ENCODE results near the gene MGAT4A. TPM values are rescaled to one million over a fixed set of nuclear protein-coding genes. Genes with fewer than 3 reads are reported as not detected.
A peak's percentile ranks its signal among the peaks of the same experiment; 100 is the strongest.

The MGAT4A gene
- total and polyA plus RNA-seq, 2 of the 13 experiments (the other 11 are each of a cell fraction or from before 2014, with no cell fraction given): 47.2 to 90.9 TPM

GRCh38 chr2:98730053-98730706, 752 bp downstream of the MGAT4A start (continued):
- TF ChIP-seq ZBTB26 (CRISPR knock-in tag; IDR thresholded peaks at IDR 0.05; ENCODE audit: borderline replicate concordance): peak; percentile 49; the same call in 1 of the 2 replicates
- TF ChIP-seq NR1H2 (CRISPR knock-in tag; IDR thresholded peaks at IDR 0.05; ENCODE audit: borderline replicate concordance, low read depth): 0 out of 2 replicates have a peak, but pooled peaks have one; percentile 21
- TF ChIP-seq ZBTB37 (CRISPR knock-in tag; IDR thresholded peaks at IDR 0.05): no peak
- peak; percentile 71 for TF ChIP-seq AGO2 (optimal IDR thresholded peaks at IDR 0.05; ENCODE audit: low read depth, low read length)
- peak; percentile 65 for TF ChIP-seq ZFY (CRISPR knock-in tag; IDR thresholded peaks at IDR 0.05)
- TF ChIP-seq KMT2B (CRISPR knock-in tag; IDR thresholded peaks at IDR 0.05): peak; percentile 66; the same call in 1 of the 2 replicates
- TF ChIP-seq ARID2 (CRISPR knock-in tag; IDR thresholded peaks at IDR 0.05; ENCODE audit: borderline replicate concordance): peak; percentile 80; the same call in 1 of the 2 replicates
- no peak for TF ChIP-seq WIZ (CRISPR knock-in tag; IDR thresholded peaks at IDR 0.05)
- TF ChIP-seq THRA (CRISPR knock-in tag; IDR thresholded peaks at IDR 0.05; ENCODE audit: borderline replicate concordance): 0 out of 2 replicates have a peak, but pooled peaks have one; percentile 26
- no peak for TF ChIP-seq TEAD3 (CRISPR knock-in tag; optimal IDR thresholded peaks at IDR 0.05; ENCODE audit: borderline replicate concordance)
- TF ChIP-seq IRF2 (CRISPR knock-in tag; IDR thresholded peaks at IDR 0.05): 0 out of 2 replicates have a peak, but pooled peaks have one; percentile 29
- TF ChIP-seq NFKBIZ (CRISPR knock-in tag; IDR thresholded peaks at IDR 0.05): peak; percentile 51; the same call in 1 of the 2 replicates
- peak; percentile 26; the same call in 1 of the 2 replicates for TF ChIP-seq HOXA3 (CRISPR knock-in tag; IDR thresholded peaks at IDR 0.05)
- peak; percentile 63; the same call in 1 of the 2 replicates for TF ChIP-seq HDAC2 (CRISPR knock-in tag; IDR thresholded peaks at IDR 0.05)
- 0 out of 2 replicates have a peak, but pooled peaks have one; percentile 32 for TF ChIP-seq ZC3H13 (CRISPR knock-in tag; IDR thresholded peaks at IDR 0.05)
- peak; percentile 94 for TF ChIP-seq ZBTB43 (CRISPR knock-in tag; conservative IDR thresholded peaks at IDR 0.05)
- no peak for TF ChIP-seq GABPA (IDR thresholded peaks at IDR 0.05; ENCODE audit: low read depth, low read length)
- TF ChIP-seq GABPA (CRISPR knock-in tag; IDR thresholded peaks at IDR 0.05; ENCODE audit: low read depth): no peak
- TF ChIP-seq RCOR2 (CRISPR knock-in tag; IDR thresholded peaks at IDR 0.05): no peak
- TF ChIP-seq POLR2G (IDR thresholded peaks at IDR 0.05; ENCODE audit: low read depth, low read length): peak; percentile 51; the same call in 1 of the 2 replicates
- TF ChIP-seq ZBTB7B (CRISPR knock-in tag; IDR thresholded peaks at IDR 0.05): peak; percentile 58; the same call in 1 of the 2 replicates
- TF ChIP-seq ZNF549 (CRISPR knock-in tag; IDR thresholded peaks at IDR 0.05): no peak
- TF ChIP-seq SCMH1 (CRISPR knock-in tag; IDR thresholded peaks at IDR 0.05; ENCODE audit: borderline replicate concordance): no peak
- TF ChIP-seq ASH2L (IDR thresholded peaks at IDR 0.05; ENCODE audit: insufficient read length, low read depth, low read length): peak; percentile 87
